OCI-LY3 (cell line): ENCODE results near the gene NOC2L.

ENCODE experiments used
- CTCF ChIP-seq: fragments of 200-600, 300-600 bp; sonication (generic); IDR thresholded peaks from 2 replicates; pipeline ENCODE4 v1.5.1; 2014; ENCODE audit warnings: antibody characterized with exemption, low read length, low read depth
- EZH2phosphoT487 ChIP-seq: fragments of 200-600 bp; shearing (Covaris generic); IDR thresholded peaks from 2 replicates; pipeline ENCODE4 v1.6.1; 2018; ENCODE audit warnings: antibody characterized with exemption, mixed run types, low read depth

- TF ChIP-seq CTCF, result no peak
- no peak for TF ChIP-seq EZH2phosphoT487
Observed at GRCh38 chr1:933603-933940, 25.5 kb downstream of the NOC2L start.
